GM23248 (cell line): ENCODE results near the gene ZMIZ1.

Experiments
- EZH2 ChIP-seq: fragments of 200-600 bp; sonication (generic); IDR thresholded peaks from 2 replicates; pipeline ENCODE4 v1.6.1; 2018; ENCODE audit warnings: antibody characterized with exemption, mild to moderate bottlenecking; ENCODE audit not compliant: insufficient read depth, poor library complexity, severe bottlenecking
- EZH2phosphoT487 ChIP-seq: fragments of 200-600 bp; sonication (generic); IDR thresholded peaks from 2 replicates; pipeline ENCODE4 v1.6.1; 2018; ENCODE audit warnings: antibody characterized with exemption, moderate library complexity, mild to moderate bottlenecking, low read depth; ENCODE audit not compliant: insufficient read depth

DNA sequence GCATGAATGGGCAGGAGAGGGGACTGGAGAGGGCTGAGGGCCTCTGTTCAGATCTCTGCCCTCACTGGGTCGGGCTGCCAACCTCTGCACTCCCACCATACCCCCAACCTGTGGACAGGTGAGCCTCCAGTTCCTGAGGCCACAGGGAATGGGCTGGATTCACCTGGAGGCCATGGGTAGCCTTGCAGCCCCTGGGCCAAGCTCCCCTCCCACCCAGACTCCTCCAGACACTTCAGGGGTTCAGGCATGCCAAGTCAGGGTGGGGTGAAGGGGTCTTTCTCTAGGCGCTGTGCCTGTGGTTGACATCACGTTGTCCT lies 80.5 kb downstream of the ZMIZ1 start:
- TF ChIP-seq EZH2 (no peak), EZH2phosphoT487 (no peak)
